Choroid plexus epithelial cell (primary cell): ENCODE measurements around the gene BRINP1.

Experiments used
- DNase-seq: peaks from one replicate; pipeline ENCODE4 v3.0.0-alpha.2; 2010; ENCODE audit warnings: low read depth
- H3K4me3 ChIP-seq: 2 replicates; pipeline ENCODE4 v1.5.1; 2011; ENCODE audit warnings: low read depth, mild to moderate bottlenecking, control low read depth, low read length, moderate library complexity
- CTCF ChIP-seq: conservative IDR thresholded peaks from 2 replicates; pipeline ENCODE4 v1.5.1; 2011; ENCODE audit warnings: low read depth, mild to moderate bottlenecking, control low read depth, inconsistent platforms, low read length, moderate library complexity

Gene BRINP1

GRCh38 chr9:119298076-119298853, 71.0 kb downstream of the BRINP1 start:
- no peak overlapping the region for H3K4me3 ChIP-seq
- no peak for TF ChIP-seq CTCF
- DNase-seq = no peak

GRCh38 chr9:119291554-119291953, 77.7 kb downstream of the BRINP1 start:
- no peak for DNase-seq
- no peak for TF ChIP-seq CTCF
- H3K4me3 ChIP-seq = no peak overlapping the region

- DNase-seq = peak; percentile 51
- no peak overlapping the region for H3K4me3 ChIP-seq
- TF ChIP-seq CTCF = peak; percentile 55
Measured at GRCh38 chr9:119289740-119290433, 79.3 kb downstream of the BRINP1 start.

GRCh38 chr9:119284587-119285337, 84.5 kb downstream of the BRINP1 start:
- DNase-seq = peak; percentile 9
- TF ChIP-seq CTCF = no peak
- H3K4me3 ChIP-seq = no peak overlapping the region

GRCh38 chr9:119284118-119284517, 85.1 kb downstream of the BRINP1 start:
- H3K4me3 ChIP-seq = no peak overlapping the region
- DNase-seq = peak; percentile 16
- TF ChIP-seq CTCF = peak; percentile 17

GRCh38 chr9:119283078-119283794, 86.0 kb downstream of the BRINP1 start:
- peak; percentile 2 for DNase-seq
- no peak overlapping the region for H3K4me3 ChIP-seq
- TF ChIP-seq CTCF = no peak
